GM19324 (cell line): ENCODE data around the gene RALGPS1.

Source experiments
- ATAC-seq: cut with Tn5 transposase; IDR thresholded peaks from one replicate; pipeline ENCODE4 v1.9.1; 2021; ENCODE audit warnings: mild to moderate bottlenecking, moderate library complexity; ENCODE audit not compliant: unreplicated experiment, low FRiP score

Gene RALGPS1

DNA sequence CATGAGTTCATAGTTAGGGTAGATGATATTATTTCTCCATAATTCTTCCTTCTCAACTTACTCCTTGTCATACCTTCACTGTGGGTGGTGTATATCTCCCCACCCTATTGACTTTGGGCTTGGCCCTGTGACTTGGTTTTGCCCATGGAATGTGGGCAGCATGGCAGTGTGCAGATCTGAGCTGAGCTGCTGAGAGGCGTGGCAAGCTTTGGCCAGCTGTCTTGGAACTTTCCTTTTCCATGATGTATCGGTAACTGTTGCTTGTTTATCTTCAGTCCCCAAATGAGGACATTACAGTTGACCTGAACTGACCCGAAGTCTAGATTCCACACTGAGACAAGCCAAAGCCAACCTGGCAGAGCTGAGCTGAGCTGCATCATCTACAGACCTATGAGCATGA lies 70.4 kb downstream of the RALGPS1 start:
- no peak for ATAC-seq

- ATAC-seq = peak; percentile 61
Observed at GRCh38 chr9:126985870-126986498, 71.4 kb downstream of the RALGPS1 start.

- no peak for ATAC-seq
Observed at GRCh38 chr9:126986506-126986951, 71.9 kb downstream of the RALGPS1 start.

- ATAC-seq = no peak
Observed at GRCh38 chr9:126988857-126989256, 74.3 kb downstream of the RALGPS1 start.

GRCh38 chr9:126989847-126990842 lies 75.6 kb downstream of the RALGPS1 start:
- no peak for ATAC-seq

DNA sequence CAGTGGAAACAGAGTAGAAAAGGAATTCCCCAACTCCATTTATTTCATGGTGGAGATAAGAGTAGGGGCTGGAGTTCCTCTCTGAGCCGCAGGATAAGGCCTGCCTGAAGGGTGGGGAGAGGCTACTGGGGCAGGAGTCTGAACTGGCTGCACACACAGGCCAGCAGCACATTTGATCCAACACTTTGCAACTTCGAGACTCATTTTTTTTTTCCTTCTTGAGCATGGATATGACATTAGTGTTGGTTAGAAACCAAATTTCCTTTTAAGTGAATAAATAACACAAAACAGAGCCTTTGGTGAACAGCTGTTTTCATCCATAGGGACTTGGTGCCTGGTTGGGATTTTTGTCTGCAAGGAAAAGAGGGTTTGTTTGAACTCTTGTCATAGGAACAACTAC lies 76.6 kb downstream of the RALGPS1 start:
- no peak for ATAC-seq

- ATAC-seq = no peak
Observed at GRCh38 chr9:126992427-126992826, 77.8 kb downstream of the RALGPS1 start.

DNA sequence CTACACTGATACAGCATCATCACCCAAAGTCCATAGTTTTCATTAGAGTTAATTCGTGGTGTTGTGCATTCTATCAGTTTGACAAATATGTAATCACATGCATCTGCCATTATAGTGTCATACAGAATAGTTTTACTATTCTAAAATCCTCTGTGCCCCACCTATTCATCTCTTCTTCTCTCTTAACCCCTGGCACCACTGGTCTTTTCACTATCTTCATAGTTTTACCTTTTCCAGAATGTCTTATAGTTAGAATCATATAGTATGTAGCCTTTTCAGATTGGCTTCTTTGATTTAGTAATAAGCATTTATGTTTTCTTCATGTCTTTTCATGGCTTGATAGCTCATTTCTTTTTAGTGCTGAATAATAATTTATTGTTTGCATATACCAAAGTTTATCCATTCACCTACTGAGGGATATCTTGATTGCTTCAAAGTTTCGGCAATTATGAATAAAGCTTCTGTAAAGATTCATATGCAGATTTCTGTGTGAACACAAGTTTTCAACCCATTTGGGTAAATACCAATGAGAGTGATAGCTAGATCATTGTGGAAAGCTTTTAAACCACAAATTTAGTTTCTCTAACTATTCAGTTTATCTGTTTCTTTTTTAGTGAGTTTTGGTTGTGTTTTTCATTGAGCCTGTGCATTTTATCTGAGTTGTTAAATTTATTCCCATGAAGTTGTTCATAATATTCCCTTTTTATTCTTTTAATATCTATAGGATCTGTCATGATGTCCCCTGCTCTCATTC lies 84.9 kb downstream of the RALGPS1 start:
- ATAC-seq = no peak

DNA sequence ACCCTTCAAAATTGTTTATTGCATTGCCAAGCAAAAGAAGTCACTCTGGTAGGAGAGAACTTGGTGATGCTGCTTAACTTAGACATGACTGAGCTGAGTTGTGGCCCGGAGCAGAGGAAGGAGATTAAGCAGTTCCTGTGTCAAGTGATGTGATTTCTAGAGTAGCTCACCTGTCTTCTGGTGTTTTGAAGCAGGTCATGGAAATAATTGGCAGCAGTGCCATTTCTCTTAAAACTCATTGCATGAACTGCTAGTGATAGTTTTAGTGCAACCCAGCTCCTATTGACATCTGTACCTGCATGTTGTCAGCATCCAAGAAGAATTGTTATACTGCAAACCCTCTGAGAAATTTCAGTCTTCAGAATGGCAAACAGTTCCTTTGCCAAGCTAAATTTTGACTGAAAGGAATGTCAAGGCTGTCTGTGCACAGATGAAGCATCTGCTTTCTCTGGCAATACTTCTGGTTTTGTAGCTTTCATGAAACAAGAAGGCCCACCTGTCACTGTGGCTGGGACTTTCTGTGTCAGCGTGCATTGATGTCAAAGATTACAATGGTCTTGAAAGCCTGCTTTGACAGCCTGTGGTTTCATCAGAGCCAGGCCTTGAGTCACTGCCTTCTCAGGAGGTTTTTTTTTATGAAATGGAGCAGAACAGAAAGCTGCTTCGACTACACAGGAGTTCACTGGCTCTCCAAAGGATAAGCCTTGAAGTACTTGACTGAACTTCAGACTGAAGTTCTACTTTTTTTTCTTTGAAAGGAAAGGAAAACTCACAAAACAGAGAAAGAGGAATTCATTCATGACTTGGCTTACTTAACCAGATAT lies 90.6 kb downstream of the RALGPS1 start:
- peak; percentile 74 for ATAC-seq

DNA sequence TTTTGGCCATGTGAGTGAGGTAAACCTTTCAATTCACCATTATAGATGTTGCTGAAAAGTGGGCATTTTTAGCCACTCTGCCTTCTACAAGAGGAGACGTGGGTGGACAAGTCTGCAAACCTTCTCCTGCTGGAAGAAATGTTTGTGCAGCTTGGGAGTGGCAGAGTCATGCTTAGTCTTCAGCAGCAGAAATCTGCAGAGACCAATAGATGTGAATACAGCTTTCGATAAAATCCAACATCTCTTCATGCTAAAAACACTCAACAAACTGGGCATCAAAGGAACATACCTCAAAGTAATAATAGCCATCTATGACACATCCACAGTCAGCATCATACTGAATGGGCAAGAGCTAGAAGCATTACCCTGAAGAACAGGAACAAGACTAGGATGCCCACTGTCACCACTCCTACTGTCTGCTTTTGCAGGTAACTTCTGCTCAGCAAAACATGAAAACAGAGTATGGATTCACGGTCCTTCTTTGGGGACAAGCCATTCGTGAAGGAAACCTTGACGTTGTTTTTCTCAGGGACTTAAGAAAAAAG lies 91.3 kb downstream of the RALGPS1 start:
- ATAC-seq = peak; percentile 26

- no peak for ATAC-seq
Observed at GRCh38 chr9:127007638-127008037, 93.1 kb downstream of the RALGPS1 start.

DNA sequence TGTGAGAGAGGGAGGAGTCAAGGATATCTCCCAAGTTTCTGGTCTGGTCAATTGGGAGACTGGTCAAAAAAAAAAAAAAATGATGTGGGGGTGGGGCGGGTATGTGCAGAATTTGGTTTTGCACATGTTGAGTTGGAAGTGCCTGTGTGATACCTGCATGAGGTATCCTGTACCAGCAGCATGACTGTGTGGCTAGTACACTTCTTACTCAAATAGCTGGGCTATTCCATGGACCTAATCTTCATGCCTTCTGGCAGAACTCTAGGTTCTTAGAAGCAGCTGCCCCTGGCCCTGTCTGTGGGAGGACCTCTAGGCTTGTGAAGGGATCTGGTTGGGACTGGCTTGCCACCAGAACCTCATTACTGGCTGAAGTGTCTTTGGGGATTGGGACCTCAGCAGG lies 93.5 kb downstream of the RALGPS1 start:
- no peak for ATAC-seq

DNA sequence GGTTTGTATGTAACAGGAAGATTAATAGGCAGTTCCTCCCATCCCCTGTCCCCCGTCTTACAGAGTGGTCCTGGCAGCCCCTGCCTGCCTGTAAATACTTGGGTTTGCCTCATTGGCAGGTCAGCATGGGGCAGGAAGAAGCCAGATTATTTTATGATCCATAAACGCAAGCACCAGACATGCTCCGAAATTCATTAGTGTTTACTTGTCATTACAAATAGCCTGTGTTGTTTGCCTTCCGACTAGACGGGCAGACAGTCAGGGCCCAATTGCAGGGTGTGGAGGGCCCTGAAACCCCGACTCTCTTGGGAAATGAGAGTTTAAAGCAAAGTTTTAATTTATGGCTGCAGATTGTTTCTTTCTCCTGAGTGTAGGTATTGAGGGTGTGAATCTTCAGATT lies 97.2 kb downstream of the RALGPS1 start:
- ATAC-seq = no peak

DNA sequence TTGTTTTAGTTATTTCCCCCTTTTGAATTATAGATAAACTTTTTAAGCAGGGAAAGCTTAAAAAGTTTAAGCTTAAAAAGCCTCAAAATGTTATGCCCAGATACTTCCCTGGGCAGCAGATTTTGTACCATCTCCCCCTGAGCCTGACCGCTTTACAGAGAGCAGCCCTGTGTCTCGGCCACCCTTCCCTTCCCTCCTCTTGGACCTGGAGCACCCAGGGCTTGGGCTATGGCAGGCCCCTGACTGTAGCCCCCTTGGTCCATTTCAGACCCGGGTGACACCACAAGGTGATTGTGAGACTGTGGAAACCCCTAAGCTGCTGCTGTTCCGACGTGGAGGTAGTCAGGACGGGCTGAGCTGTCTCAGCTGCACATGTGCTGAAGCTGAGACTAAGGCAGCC lies 97.7 kb downstream of the RALGPS1 start:
- no peak for ATAC-seq

- no peak for ATAC-seq
Observed at GRCh38 chr9:127013597-127013996, 99.0 kb downstream of the RALGPS1 start.

DNA sequence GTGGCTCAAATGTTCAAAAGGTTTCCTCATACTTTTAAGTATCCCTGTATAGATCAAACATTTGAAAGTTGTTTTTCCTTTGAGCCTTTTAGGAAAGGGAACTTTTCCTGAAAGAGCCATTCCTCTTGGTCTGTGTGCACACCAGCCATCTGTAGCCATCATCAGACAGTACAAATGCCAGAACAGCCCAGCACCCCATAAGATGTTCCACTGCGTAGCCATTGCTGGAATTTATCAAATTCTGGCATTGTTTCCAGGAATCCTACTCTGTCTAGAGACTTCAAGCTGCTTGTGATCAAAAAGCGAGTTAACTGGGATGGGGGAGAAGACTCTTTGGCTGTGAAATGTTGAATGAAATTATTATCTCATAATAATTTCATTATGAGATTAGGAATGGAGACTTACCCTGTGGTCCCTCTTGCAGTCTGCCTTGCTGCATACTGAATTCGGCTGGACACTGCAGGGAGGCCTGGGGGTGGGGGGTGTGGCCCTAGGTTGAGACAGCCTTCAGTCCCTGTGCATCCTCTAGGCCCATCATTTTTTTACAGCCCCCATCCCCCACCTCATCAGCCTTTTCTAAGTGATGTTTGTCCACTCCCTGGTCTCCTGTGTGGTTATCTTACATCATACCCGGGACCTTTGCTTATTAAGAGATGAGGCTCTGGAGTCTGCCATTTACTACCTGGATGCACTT lies 99.8 kb downstream of the RALGPS1 start:
- ATAC-seq = no peak

- ATAC-seq = no peak
Observed at GRCh38 chr9:127014910-127015540, 100.4 kb downstream of the RALGPS1 start.

- ATAC-seq = no peak
Observed at GRCh38 chr9:127015921-127016512, 101.4 kb downstream of the RALGPS1 start.
